Fibroblast of skin of left quadriceps (primary cell): Measurements from ENCODE around the gene DOK3.
"Not testable (repeated sequence)": the region's sequence is repeated elsewhere in the genome, so short reads cannot be mapped to it uniquely, and the experiment has no call there.

Source experiments
- DNase-seq, 2 experiments: peaks; one replicate each; pipeline ENCODE4 v3.0.0-alpha.2; 2013; ENCODE audit warnings: low read depth in 2 of 2

Gene DOK3

GRCh38 chr5:177535125-177535524 is 25.5 kb upstream of the DOK3 start:
- DNase-seq, result no peak

GRCh38 chr5:177534433-177534832 is 24.8 kb upstream of the DOK3 start:
- not testable (repeated sequence) for DNase-seq

- DNase-seq, result no peak
Observed at GRCh38 chr5:177531209-177531940, 21.7 kb upstream of the DOK3 start.

GRCh38 chr5:177530638-177531037 is 21.0 kb upstream of the DOK3 start:
- DNase-seq, result no peak

GRCh38 chr5:177529247-177530203 is 19.9 kb upstream of the DOK3 start:
- no peak for DNase-seq

DNA sequence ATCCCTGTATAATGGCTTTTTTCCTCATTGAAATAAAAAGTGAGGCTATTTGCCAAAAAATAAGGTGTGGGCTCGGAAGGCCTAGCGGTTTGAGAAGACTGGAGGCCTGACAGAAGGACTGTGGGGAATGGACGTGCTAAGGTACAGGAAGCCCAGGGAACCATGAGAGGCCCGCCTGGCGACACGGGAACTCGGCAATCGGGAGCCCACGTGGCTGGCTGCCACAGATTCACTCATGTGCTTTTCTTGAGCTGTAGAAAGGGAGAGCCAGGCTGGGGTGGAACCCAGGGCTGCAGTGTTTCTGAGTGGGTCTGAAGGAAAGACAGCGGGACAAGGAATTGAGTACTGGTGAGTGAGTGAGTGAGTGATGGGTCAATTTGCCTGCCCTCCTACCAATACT is 19.0 kb upstream of the DOK3 start:
- DNase-seq, result no peak

DNA sequence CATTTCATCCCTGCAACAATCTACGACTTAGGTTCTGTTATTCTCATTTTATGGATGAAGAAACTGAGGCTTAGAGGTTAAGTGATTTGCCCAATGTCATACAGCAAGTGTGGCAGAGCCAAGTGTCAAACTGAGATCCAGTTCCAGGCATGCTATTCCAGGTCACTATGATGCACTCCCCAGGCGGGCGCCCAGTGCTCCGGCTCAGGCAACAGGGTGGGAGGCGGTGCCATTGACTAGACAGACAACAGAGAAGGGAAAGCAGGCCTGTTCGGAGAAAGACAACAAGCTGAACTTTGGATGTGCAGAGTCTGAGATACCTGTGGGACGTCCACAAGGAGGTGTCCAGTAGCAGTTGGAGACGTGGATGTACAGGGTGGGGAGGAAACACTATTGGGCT is 18.0 kb upstream of the DOK3 start:
- DNase-seq, result no peak

DNA sequence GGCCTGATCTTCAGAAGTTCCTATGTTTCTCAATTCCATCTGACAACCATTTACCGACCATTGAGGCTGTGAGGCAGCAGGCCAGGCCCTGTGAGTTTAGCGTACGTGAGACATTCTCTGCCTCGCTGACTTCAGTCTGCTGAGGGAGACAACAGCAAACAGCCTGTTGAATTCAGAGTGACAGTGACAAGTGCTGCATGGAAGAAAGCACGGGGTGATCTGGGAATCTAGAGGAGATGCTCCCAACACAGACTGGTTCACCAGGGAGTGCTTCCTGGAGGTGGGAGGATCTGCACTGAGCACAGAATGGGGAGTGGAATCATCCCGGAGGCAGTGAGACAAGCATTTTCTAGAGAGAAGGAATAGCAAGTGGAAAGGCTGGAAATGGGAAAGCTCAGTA is 17.2 kb upstream of the DOK3 start:
- DNase-seq, result no peak

DNA sequence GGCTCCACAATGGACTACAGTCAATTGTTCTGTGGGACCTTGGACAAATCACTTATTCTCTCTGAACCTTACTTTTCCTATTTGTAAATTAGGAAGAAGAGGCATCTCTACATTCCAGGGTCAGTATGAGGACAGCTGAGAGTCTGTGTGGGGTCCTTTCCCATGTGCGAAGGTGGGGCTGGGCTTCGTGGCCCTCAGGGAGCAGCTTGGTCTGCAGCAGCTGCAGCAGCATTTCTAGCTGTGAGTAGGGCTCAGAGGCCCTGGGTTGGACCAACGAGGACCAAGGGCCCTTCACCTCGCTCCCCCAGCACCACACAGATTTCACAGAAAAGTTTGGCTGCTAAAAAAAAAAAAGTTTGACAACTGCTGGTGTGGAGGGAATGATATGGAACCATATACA is 16.6 kb upstream of the DOK3 start:
- no peak for DNase-seq

GRCh38 chr5:177524941-177525655 is 15.5 kb upstream of the DOK3 start:
- no peak for DNase-seq

GRCh38 chr5:177524539-177524900 is 14.9 kb upstream of the DOK3 start:
- DNase-seq, result no peak

DNA sequence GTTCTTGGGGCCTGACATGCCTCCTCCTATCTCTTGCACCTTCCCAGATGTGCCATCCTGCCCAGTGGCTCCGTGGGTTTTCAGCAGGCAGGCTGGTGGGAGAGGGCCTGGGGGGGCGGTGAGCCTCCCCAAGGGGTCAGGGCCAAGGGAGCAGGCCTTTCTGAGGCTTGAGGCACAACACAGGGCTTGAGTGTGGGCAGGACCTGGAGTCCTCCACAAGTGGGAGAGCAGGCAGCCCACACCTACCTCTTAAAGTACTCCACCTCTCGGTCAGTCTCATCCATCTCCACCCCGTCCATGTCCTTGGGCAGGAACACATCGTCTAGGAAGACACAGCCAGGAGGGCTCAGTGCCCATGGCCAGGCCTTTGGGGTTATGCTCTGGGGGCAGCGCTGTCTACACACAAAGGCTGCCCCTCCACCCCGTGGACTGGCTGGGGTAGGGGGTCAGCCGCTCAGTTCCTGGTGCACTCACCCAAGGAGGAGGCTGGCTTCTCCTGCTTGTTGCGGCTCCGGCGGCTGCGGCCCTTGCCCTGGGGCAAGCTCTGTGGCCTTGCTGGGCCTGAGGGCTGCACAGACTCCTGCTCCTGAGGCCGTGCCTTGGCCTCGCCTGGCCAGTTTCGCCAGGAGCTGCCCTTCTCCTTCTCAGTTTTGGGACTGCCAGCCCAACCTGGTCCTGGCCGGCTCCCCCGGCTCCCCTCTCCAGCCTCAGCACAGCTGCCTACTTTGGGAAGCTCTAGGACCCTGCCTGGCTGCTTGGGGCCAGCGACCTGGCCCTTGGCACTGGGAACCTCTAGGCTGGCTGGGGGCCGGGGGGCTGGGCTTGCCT is 14.3 kb upstream of the DOK3 start:
- no peak for DNase-seq

- DNase-seq, result no peak
Observed at GRCh38 chr5:177520916-177521513, 11.4 kb upstream of the DOK3 start.

DNA sequence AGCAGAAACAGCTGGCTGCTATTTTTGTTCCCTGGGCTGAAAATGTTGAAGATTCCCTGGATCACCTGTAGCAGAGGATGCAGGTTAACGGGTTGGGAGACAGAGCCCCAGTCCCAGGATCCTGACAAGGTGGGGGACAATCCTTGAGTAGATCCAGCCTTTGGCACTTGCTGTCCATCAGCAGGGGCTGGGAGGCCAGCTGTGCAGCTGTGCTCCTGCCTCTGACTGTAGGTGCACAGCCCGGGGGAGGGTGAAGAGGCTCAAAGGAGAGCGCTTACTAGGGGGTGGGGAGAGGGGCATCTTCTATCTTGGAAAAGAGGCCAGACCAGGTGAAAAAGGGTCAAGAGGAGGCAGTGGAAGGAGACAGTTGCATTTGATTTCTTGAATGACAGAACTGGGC is 10.6 kb upstream of the DOK3 start:
- DNase-seq, result no peak

DNA sequence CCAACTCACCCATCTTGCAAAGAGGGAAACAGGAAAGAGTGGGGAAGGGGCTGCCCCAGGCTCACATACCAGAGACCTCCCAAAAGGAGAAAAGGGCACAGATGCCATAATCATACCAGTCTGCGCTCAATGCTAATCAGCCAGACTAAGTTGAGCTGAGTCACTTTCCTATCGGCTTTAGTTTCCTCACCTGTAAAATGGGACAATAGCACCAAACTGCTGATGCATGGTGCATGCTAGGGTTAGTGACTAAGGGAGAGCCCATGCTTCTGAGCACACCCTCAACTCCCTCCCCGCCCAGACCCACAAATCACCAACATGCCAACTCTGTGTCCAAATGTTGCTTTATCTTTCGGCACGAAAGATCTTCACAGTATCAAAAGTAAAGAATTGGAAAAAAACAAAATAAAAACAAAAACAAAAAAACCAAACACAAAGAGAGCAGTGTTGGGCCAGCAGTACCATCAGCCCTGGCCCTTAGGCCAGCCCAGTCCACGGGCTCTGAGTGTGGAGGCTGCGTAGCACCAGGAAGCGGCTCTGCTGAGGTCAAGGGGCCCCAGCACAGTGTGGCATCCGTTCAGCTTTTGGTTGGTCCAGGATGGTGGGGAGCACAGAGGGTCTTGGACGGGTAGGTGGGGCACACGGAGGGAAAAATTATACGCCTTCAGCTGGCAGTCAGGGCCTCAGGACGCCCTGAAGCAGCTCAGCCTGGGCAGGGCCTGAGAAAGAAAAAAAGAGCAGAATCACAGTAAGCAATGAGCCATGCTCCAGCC is 10.0 kb upstream of the DOK3 start:
- no peak for DNase-seq

DNA sequence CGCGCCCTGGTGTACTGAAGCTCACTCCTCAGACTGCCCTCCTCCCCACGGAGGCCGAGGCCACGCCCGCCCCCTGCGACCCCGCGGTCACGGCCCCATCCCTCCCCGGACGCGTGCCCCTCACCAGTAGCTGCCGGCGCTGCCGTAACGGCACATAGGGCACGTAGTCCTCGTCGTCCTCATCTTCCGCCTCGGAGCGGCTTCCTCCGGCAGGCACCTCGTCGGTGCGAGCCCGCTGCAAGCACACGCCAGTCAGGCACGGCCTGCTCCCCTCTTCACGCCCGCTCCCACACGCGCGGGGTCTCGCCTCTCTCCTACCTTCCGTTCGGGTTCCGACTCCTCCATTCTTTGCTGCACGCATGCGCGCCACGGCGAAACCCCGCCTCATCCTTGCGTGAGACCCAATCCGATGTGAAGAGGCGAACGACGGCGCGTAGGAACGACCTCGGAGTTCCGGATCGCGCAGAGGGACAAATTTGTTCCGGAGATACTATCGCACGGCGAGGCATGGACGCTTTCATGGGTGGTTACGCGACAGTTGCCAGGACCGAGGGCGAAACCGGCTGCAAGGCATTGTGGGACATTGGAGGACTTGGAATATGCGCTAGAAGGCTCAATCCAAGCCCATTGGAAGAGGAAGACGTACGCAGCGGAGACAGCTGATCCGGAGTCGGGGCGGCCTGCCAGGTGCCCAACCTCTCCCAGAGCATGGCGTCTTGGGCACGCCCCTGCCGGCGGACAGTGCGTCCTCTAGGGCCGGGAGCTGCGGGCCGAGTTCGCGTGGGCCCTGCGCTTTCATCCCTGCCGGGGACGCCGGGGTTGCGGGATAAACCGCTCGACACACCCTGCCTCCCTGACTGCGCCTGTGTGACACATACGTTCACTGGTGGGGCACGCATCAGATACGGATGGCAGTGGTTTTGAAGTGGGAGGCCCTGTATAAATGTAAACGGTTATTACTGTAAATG is 7.3 kb upstream of the DOK3 start, which contains the start of gene DDX41:
DDX41 (minus strand) TSS at position 361 of the 968 bp plus-strand sequence; CDS start at position 345, 16 bp downstream.
- peak; percentile 98 for DNase-seq

- no peak for DNase-seq
Observed at GRCh38 chr5:177515580-177515979, 6.0 kb upstream of the DOK3 start.

- no peak for DNase-seq
Observed at GRCh38 chr5:177514541-177514940, 4.9 kb upstream of the DOK3 start.

DNA sequence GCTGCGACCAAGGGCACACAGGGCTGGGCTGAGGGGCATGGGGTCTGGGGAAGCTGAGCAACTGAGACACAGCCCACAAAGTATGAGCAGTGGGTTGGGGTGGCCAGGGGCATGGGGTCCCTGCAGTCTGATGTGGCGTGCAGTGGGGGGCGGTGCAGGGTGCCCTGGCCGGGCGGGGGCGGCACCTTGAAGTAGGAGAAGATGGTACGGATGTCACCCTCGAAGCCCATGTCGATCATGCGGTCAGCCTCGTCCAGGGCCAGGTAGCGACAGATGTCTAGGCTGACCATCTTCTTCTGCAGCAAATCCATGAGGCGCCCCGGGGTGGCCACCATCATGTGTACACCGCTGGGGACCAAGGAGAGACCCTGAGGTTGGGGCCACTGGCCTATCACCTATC is 3.9 kb upstream of the DOK3 start:
- DNase-seq, result no peak
